GM12874 (cell line): ENCODE data around the gene DIAPH1.

ENCODE experiments used
- CTCF ChIP-seq: IDR thresholded peaks from 2 replicates; pipeline ENCODE4 v1.5.1; 2011; ENCODE audit warnings: low read depth, mild to moderate bottlenecking, control low read depth, low read length, moderate library complexity; ENCODE audit not compliant: insufficient read depth

Gene DIAPH1

GRCh38 chr5:141493500-141494422 is 125.0 kb downstream of the DIAPH1 start:
- TF ChIP-seq CTCF = no peak

- TF ChIP-seq CTCF = no peak
Observed at GRCh38 chr5:141492168-141492885, 126.5 kb downstream of the DIAPH1 start.

GRCh38 chr5:141491323-141492167 is 127.3 kb downstream of the DIAPH1 start:
- TF ChIP-seq CTCF = no peak

- TF ChIP-seq CTCF = no peak
Observed at GRCh38 chr5:141490771-141491170, 128.0 kb downstream of the DIAPH1 start.

GRCh38 chr5:141490271-141490670 is 128.5 kb downstream of the DIAPH1 start:
- TF ChIP-seq CTCF = no peak

GRCh38 chr5:141489841-141490240 is 129.0 kb downstream of the DIAPH1 start:
- no peak for TF ChIP-seq CTCF
